Glutamatergic neuron (in vitro differentiated cells): Measurements from ENCODE around the gene ENTPD8. TPM values are rescaled to one million over a fixed set of nuclear protein-coding genes. Genes with fewer than 3 reads are reported as not detected.

Experiments
- DNase-seq: peaks from one replicate; pipeline ENCODE4 v3.0.0; 2022
- H3K27ac Mint-ChIP-seq: one replicate; pipeline ENCODE4 v1.8.0; 2020; ENCODE audit warnings: mild to moderate bottlenecking, mixed read lengths, inconsistent platforms; ENCODE audit not compliant: unreplicated experiment
- H3K27me3 Mint-ChIP-seq: one replicate; pipeline ENCODE4 v1.8.0; 2020; ENCODE audit warnings: mild to moderate bottlenecking, moderate library complexity, mixed read lengths, inconsistent platforms; ENCODE audit not compliant: unreplicated experiment
- H3K36me3 Mint-ChIP-seq: one replicate; pipeline ENCODE4 v1.8.0; 2020; ENCODE audit warnings: mild to moderate bottlenecking, mixed read lengths, inconsistent platforms; ENCODE audit not compliant: unreplicated experiment
- H3K4me1 Mint-ChIP-seq: one replicate; pipeline ENCODE4 v1.8.0; 2020; ENCODE audit warnings: mild to moderate bottlenecking, low read depth, mixed read lengths, inconsistent platforms; ENCODE audit not compliant: unreplicated experiment
- H3K4me3 Mint-ChIP-seq: one replicate; pipeline ENCODE4 v1.8.0; 2020; ENCODE audit warnings: mild to moderate bottlenecking, mixed read lengths, inconsistent platforms; ENCODE audit not compliant: unreplicated experiment
- H3K9me3 Mint-ChIP-seq: one replicate; pipeline ENCODE4 v1.8.0; 2020; ENCODE audit warnings: mild to moderate bottlenecking, moderate library complexity, mixed read lengths, inconsistent platforms; ENCODE audit not compliant: unreplicated experiment
- total RNA-seq: library from RNA; stranded (reverse); fragmentation: NEBNext Ultra II Directional; extraction: Animal tissue kit (Norgen Biotek cat#: 25700); gene quantifications from one replicate; pipeline ENCODE4 v1.2.1, GENCODE V29; 2021; ENCODE audit not compliant: unreplicated experiment
- TF ChIP-seq, protein P1 (sequence below): fragments of 200-600 bp; sonication (generic); IDR thresholded peaks from one replicate; pipeline ENCODE4 v1.5.0; 2021; ENCODE audit not compliant: partially characterized antibody, unreplicated experiment

Gene ENTPD8
- total RNA-seq, 1 donor from 2014 or later: 1.0 TPM

DNA sequence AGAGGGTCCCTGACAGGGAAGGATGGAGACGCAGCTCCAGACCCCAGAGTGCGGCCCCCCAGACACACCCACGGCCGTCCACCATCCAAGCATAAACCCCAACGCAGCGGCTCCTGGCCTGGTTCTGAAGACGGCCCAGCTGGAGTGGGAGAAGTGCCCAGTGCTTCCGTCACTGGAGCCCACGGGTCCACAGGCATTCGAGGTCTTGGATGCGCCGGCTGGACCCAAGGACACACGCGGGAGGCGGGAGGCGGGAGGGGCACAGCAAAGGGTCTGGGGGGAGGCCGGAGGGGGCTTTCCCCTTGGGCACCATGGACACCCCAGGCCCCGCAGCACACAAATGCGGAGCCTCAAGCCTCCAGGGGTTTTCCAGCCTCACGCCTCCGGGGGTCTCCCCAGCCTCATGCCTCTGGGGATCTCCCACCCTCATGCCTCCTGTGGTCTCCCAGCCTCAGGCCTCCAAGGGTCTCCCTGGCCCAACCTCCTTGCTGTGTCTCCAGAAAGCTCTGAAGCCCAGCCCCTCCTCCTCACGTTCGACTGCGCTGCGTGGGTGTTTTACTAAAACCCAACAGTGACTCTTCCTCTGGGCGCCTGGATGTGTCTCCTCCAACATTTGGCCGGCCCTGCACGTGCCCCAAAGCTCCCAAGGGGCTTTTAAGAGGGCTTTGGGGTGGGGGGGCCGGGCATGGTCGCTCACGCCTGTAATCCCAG, 33.4 kb downstream of the ENTPD8 start:
- H3K27me3 Mint-ChIP-seq: peaks cover 4% of the 10 kb centered on the region
- DNase-seq: no peak
- H3K27ac Mint-ChIP-seq: no peak overlapping the region
- H3K4me1 Mint-ChIP-seq: no peaks in the 10 kb centered on the region
- peaks cover under 1% of the 10 kb centered on the region for H3K36me3 Mint-ChIP-seq
- TF ChIP-seq, protein P1, sequence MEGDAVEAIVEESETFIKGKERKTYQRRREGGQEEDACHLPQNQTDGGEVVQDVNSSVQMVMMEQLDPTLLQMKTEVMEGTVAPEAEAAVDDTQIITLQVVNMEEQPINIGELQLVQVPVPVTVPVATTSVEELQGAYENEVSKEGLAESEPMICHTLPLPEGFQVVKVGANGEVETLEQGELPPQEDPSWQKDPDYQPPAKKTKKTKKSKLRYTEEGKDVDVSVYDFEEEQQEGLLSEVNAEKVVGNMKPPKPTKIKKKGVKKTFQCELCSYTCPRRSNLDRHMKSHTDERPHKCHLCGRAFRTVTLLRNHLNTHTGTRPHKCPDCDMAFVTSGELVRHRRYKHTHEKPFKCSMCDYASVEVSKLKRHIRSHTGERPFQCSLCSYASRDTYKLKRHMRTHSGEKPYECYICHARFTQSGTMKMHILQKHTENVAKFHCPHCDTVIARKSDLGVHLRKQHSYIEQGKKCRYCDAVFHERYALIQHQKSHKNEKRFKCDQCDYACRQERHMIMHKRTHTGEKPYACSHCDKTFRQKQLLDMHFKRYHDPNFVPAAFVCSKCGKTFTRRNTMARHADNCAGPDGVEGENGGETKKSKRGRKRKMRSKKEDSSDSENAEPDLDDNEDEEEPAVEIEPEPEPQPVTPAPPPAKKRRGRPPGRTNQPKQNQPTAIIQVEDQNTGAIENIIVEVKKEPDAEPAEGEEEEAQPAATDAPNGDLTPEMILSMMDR: no peak
- peaks cover 4% of the 10 kb centered on the region for H3K9me3 Mint-ChIP-seq
- H3K4me3 Mint-ChIP-seq: peak overlapping the region; percentile 25

- TF ChIP-seq, protein P1: peak; percentile 87
- Mint-ChIP-seq H3K36me3 (peaks cover 8% of the 10 kb centered on the region), H3K4me3 (no peak overlapping the region), H3K4me1 (no peaks in the 10 kb centered on the region), H3K27me3 (peaks cover 4% of the 10 kb centered on the region), H3K27ac (no peak overlapping the region), H3K9me3 (peaks cover 11% of the 10 kb centered on the region)
- peak; percentile 90 for DNase-seq
Measured at GRCh38 chr9:137406876-137407589, 34.1 kb downstream of the ENTPD8 start.

DNA sequence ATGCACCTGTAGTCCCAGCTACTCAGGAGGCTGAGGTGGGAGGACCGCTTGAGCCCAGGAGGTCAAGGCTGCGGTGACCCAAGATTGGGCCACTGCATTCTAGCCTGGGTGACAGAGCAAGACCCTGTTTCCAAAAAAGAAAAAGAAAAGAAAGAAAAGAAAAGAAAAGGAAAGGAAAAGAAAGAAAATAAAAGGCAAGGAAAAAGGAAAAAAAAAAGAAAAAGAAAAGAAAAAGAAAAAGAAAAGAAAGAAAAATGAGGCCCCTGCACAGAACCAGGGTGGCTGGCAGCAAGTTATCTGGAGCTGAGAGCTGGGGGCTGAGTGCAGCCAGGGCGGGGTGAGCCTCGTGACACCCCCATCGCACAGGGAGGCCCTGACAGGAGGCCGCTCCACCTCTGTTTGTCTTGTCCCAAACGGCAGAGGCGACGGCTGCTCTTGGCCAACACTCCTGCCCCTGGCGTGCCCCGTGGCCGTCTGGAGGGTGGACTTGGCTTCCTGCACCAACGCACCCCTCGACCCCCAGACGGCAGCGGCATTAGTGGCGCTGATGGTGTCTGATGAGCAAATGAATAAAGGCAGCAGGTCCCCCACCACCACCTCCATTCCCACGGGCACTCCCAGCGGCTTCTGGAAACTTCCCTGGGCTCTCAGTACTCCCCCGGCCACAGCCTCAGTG, 34.9 kb downstream of the ENTPD8 start:
- Mint-ChIP-seq H3K4me3 (peak overlapping the region; percentile 71), H3K27me3 (peaks cover 4% of the 10 kb centered on the region), H3K9me3 (peaks cover 11% of the 10 kb centered on the region), H3K4me1 (no peaks in the 10 kb centered on the region), H3K36me3 (peaks cover 11% of the 10 kb centered on the region), H3K27ac (no peak overlapping the region)
- DNase-seq: no peak
- TF ChIP-seq, protein P1: no peak

DNA sequence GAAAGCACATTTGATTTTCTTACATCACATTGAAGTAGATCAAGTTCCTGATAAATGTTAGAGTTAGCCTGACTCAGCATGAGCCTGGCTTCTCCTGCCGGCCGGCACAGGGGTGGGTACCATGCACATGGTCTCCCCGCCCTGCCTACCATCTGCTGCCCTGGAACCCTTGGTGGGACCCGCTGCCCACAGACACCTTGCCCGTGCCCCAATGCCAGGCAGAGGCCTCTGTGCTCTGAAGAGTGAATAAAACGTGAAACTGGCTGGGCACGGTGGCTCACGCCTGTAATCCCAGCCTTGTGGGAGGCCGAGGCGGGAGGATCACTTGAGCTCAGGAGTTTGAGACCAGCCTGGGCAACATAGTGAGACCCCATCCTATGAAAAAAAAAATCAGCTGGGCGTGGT, 35.5 kb downstream of the ENTPD8 start:
- H3K36me3 Mint-ChIP-seq: peaks cover 11% of the 10 kb centered on the region
- H3K4me1 Mint-ChIP-seq: no peaks in the 10 kb centered on the region
- TF ChIP-seq, protein P1: no peak
- H3K4me3 Mint-ChIP-seq: no peak overlapping the region
- no peak for DNase-seq
- H3K9me3 Mint-ChIP-seq: peaks cover 11% of the 10 kb centered on the region
- no peak overlapping the region for H3K27ac Mint-ChIP-seq
- H3K27me3 Mint-ChIP-seq: peaks cover 4% of the 10 kb centered on the region
